Measurements from ENCODE around the gene KCTD2. TPM values are rescaled to one million over a fixed set of nuclear protein-coding genes. Genes with fewer than 3 reads are reported as not detected.

The KCTD2 gene
- total RNA-seq, 1 donor from 2014 or later: 37.8 TPM

- Mint-ChIP-seq H3K4me1 (no peaks in the 10 kb centered on the region), H3K27me3 (ENCODE audit: low read depth) (no peaks in the 10 kb centered on the region), H3K9me3 (no peaks in the 10 kb centered on the region), H3K4me3 (no peak overlapping the region), H3K36me3 (ENCODE audit: low read depth) (no peaks in the 10 kb centered on the region), H3K27ac (ENCODE audit: unreplicated experiment) (no peak overlapping the region)
- no peak for TF ChIP-seq CTCF (conservative IDR thresholded peaks at IDR 0.05)
- no peak for DNase-seq (ENCODE audit: low read depth, low spot score)
Measured at GRCh38 chr17:75073618-75074047, 26.6 kb downstream of the KCTD2 start.

- no peak for DNase-seq (ENCODE audit: low read depth, low spot score)
- Mint-ChIP-seq H3K9me3 (no peaks in the 10 kb centered on the region), H3K27ac (ENCODE audit: unreplicated experiment) (no peak overlapping the region), H3K4me1 (peaks cover 6% of the 10 kb centered on the region), H3K4me3 (no peak overlapping the region), H3K36me3 (ENCODE audit: low read depth) (no peaks in the 10 kb centered on the region), H3K27me3 (ENCODE audit: low read depth) (no peaks in the 10 kb centered on the region)
- TF ChIP-seq CTCF (conservative IDR thresholded peaks at IDR 0.05): no peak
Measured at GRCh38 chr17:75074532-75074931, 27.5 kb downstream of the KCTD2 start.

GRCh38 chr17:75075597-75076336 is 28.7 kb downstream of the KCTD2 start:
- no peak for DNase-seq (ENCODE audit: low read depth, low spot score)
- H3K9me3 Mint-ChIP-seq: no peaks in the 10 kb centered on the region

GRCh38 chr17:75077072-75077495 is 30.1 kb downstream of the KCTD2 start:
- no peak for DNase-seq (ENCODE audit: low read depth, low spot score)
- Mint-ChIP-seq H3K36me3 (ENCODE audit: low read depth) (no peaks in the 10 kb centered on the region), H3K4me3 (no peak overlapping the region), H3K9me3 (no peaks in the 10 kb centered on the region), H3K27ac (ENCODE audit: unreplicated experiment) (no peak overlapping the region), H3K4me1 (peaks cover 12% of the 10 kb centered on the region), H3K27me3 (ENCODE audit: low read depth) (no peaks in the 10 kb centered on the region)
- no peak for TF ChIP-seq CTCF (conservative IDR thresholded peaks at IDR 0.05)

More at GRCh38 chr17:75075597-75076336, 28.7 kb downstream of the KCTD2 start:
- Mint-ChIP-seq H3K36me3 (ENCODE audit: low read depth) (no peaks in the 10 kb centered on the region), H3K27ac (ENCODE audit: unreplicated experiment) (no peak overlapping the region), H3K4me1 (peaks cover 11% of the 10 kb centered on the region), H3K27me3 (ENCODE audit: low read depth) (no peaks in the 10 kb centered on the region), H3K4me3 (no peak overlapping the region)
- no peak for TF ChIP-seq CTCF (conservative IDR thresholded peaks at IDR 0.05)

- DNase-seq (ENCODE audit: low read depth, low spot score): no peak
- no peak overlapping the region for H3K27ac Mint-ChIP-seq (ENCODE audit: unreplicated experiment)
- H3K4me3 Mint-ChIP-seq: no peak overlapping the region
- H3K27me3 Mint-ChIP-seq (ENCODE audit: low read depth): no peaks in the 10 kb centered on the region
- peaks cover 18% of the 10 kb centered on the region for H3K4me1 Mint-ChIP-seq
- H3K9me3 Mint-ChIP-seq: no peaks in the 10 kb centered on the region
- no peaks in the 10 kb centered on the region for H3K36me3 Mint-ChIP-seq (ENCODE audit: low read depth)
- no peak for TF ChIP-seq CTCF (conservative IDR thresholded peaks at IDR 0.05)
Measured at GRCh38 chr17:75077496-75078283, 30.7 kb downstream of the KCTD2 start.
